ENCODE data around the gene IGF2R. TPM values are rescaled to one million over a fixed set of nuclear protein-coding genes. Genes with fewer than 3 reads are reported as not detected.
"Not testable (repeated sequence)": the region's sequence is repeated elsewhere in the genome, so short reads cannot be mapped to it uniquely, and the experiment has no call there.

The IGF2R gene
- total RNA-seq, 3 donors from 2014 or later = 60.4 to 112 (median 81.0) TPM

- Histone ChIP-seq H3K27ac (no peak overlapping the region), H3K36me3 (no peaks in the 10 kb centered on the region), H3K9me3 (no peaks in the 10 kb centered on the region), H3K4me3 (no peak overlapping the region), H3K4me1 (no peaks in the 10 kb centered on the region), H3K27me3 (no peaks in the 10 kb centered on the region)
- intact Hi-C loops (cut with DNase I; ENCODE audit: low total_unique reads) = loop anchor here (5.0 kb wide), 1 partner anchor 1559 kb away; no protein-coding TSS in a partner anchor
- TF ChIP-seq POLR2A (IDR thresholded peaks at IDR 0.05) (no peak), CTCF (IDR thresholded peaks at IDR 0.05) (no peak), POLR2AphosphoS5 (IDR thresholded peaks at IDR 0.05) (no peak)
- DNase-seq (ENCODE audit: low spot score in 2 of 2) = no peak
Observed at GRCh38 chr6:160106701-160107100, 137.8 kb downstream of the IGF2R start.

- H3K27me3 ChIP-seq = no peaks in the 10 kb centered on the region
- no peaks in the 10 kb centered on the region for H3K36me3 ChIP-seq
- no peak overlapping the region for H3K4me3 ChIP-seq
- DNase-seq (ENCODE audit: low spot score in 2 of 2) = no peak
- TF ChIP-seq CTCF (IDR thresholded peaks at IDR 0.05) (no peak), POLR2A (IDR thresholded peaks at IDR 0.05) (no peak), POLR2AphosphoS5 (IDR thresholded peaks at IDR 0.05) (no peak)
- intact Hi-C loops (cut with DNase I; ENCODE audit: low total_unique reads) = loop anchor here (5.0 kb wide), 1 partner anchor 1561 kb away; no protein-coding TSS in a partner anchor
- no peaks in the 10 kb centered on the region for H3K4me1 ChIP-seq
- no peaks in the 10 kb centered on the region for H3K9me3 ChIP-seq
- no peak overlapping the region for H3K27ac ChIP-seq
Observed at GRCh38 chr6:160108077-160108476, 139.2 kb downstream of the IGF2R start.

GRCh38 chr6:160110586-160111123 lies 141.8 kb downstream of the IGF2R start:
- no peaks in the 10 kb centered on the region for H3K4me1 ChIP-seq
- TF ChIP-seq CTCF (IDR thresholded peaks at IDR 0.05) = no peak
- H3K27me3 ChIP-seq = no peaks in the 10 kb centered on the region
- no peak overlapping the region for H3K27ac ChIP-seq
- H3K4me3 ChIP-seq = no peak overlapping the region
- no peaks in the 10 kb centered on the region for H3K36me3 ChIP-seq
- DNase-seq (ENCODE audit: low spot score in 2 of 2) = no peak
- no peaks in the 10 kb centered on the region for H3K9me3 ChIP-seq
- intact Hi-C loops (cut with DNase I; ENCODE audit: low total_unique reads) = no loop called here

- Histone ChIP-seq H3K36me3 (no peaks in the 10 kb centered on the region), H3K27ac (no peak overlapping the region), H3K9me3 (no peaks in the 10 kb centered on the region), H3K27me3 (no peaks in the 10 kb centered on the region), H3K4me1 (no peaks in the 10 kb centered on the region), H3K4me3 (no peak overlapping the region)
- no peak for TF ChIP-seq POLR2AphosphoS5 (IDR thresholded peaks at IDR 0.05)
- TF ChIP-seq CTCF (IDR thresholded peaks at IDR 0.05) = no peak
- no peak for TF ChIP-seq POLR2A (IDR thresholded peaks at IDR 0.05)
- intact Hi-C loops (cut with DNase I; ENCODE audit: low total_unique reads) = no loop called here
- no peak for DNase-seq (ENCODE audit: low spot score in 2 of 2)
Observed at GRCh38 chr6:160111806-160112205, 142.9 kb downstream of the IGF2R start.

- intact Hi-C loops (cut with DNase I; ENCODE audit: low total_unique reads) = no loop called here
- no peaks in the 10 kb centered on the region for H3K36me3 ChIP-seq
Observed at GRCh38 chr6:160112628-160113299, 143.9 kb downstream of the IGF2R start.

GRCh38 chr6:160114536-160114935 lies 145.7 kb downstream of the IGF2R start:
- H3K27ac ChIP-seq; H3K9me3 ChIP-seq; H3K36me3 ChIP-seq; H3K4me1 ChIP-seq; H3K4me3 ChIP-seq; DNase-seq (ENCODE audit: low spot score in 2 of 2); H3K27me3 ChIP-seq; intact Hi-C loops (cut with DNase I; ENCODE audit: low total_unique reads): not testable (repeated sequence)

More at GRCh38 chr6:160112628-160113299, 143.9 kb downstream of the IGF2R start:
- Histone ChIP-seq H3K27me3 (no peaks in the 10 kb centered on the region), H3K4me1 (no peaks in the 10 kb centered on the region), H3K27ac (no peak overlapping the region), H3K9me3 (no peaks in the 10 kb centered on the region), H3K4me3 (no peak overlapping the region)
- TF ChIP-seq CTCF (IDR thresholded peaks at IDR 0.05) = no peak
- TF ChIP-seq POLR2AphosphoS5 (IDR thresholded peaks at IDR 0.05) = no peak
- no peak for TF ChIP-seq POLR2A (IDR thresholded peaks at IDR 0.05)
- no peak for DNase-seq (ENCODE audit: low spot score in 2 of 2)

All from breast epithelium (tissue), 4 donors.